Esophagus muscularis mucosa (tissue), 4 donors: ENCODE measurements around the gene MRAP2. TPM values are rescaled to one million over a fixed set of nuclear protein-coding genes. Genes with fewer than 3 reads are reported as not detected.

Source experiments
- DNase-seq: peaks from one replicate; pipeline ENCODE4 v3.0.0-alpha.2; 2017; ENCODE audit errors: extremely low spot score
- H3K27ac ChIP-seq, 4 donors: fragments of 200-600 bp; sonication (generic); replicated peaks in 1 of 4; 1 replicate in 3 of 4; 2 replicates in 1 of 4; pipeline ENCODE4 v1.5.1; 2016 to 2019; ENCODE audit warnings: mild to moderate bottlenecking in 1 of 4
- H3K27me3 ChIP-seq, 4 donors: fragments of 200-600 bp; sonication (generic); one replicate each; pipeline versions ENCODE4 v1.5.1 to v1.6.0; 2016 to 2019
- H3K36me3 ChIP-seq, 4 donors: fragments of 200-600 bp; sonication (generic); one replicate each; pipeline ENCODE4 v1.5.1; 2016 to 2019
- H3K4me1 ChIP-seq, 4 donors: fragments of 200-600 bp; sonication (generic); one replicate each; pipeline ENCODE4 v1.5.1; 2016 to 2019
- H3K4me3 ChIP-seq, 4 donors: fragments of 200-600 bp; sonication (generic); 1 replicate in 2 of 4; 2 replicates in 2 of 4; pipeline ENCODE4 v1.5.1; 2016 to 2019; ENCODE audit warnings: mild to moderate bottlenecking in 4 of 4, moderate library complexity in 1 of 4
- H3K9me3 ChIP-seq, 4 donors: fragments of 200-600 bp; sonication (generic); 1 replicate in 3 of 4; 2 replicates in 1 of 4; pipeline ENCODE4 v1.5.1; 2016 to 2019
- CTCF ChIP-seq, 3 experiments: fragments of 200-600 bp in 2 of 3; fragments of 450-650 bp in 1 of 3; sonication (generic) in 2 of 3; IDR thresholded peaks; one replicate each; pipeline ENCODE4 v1.5.1; 2017 to 2019; ENCODE audit warnings: antibody characterized with exemption in 3 of 3, mild to moderate bottlenecking in 2 of 3, moderate library complexity in 1 of 3
- EP300 ChIP-seq: sonication (generic); formaldehyde crosslinking; IDR thresholded peaks from one replicate; pipeline ENCODE4 v1.6.1; 2017; ENCODE audit warnings: antibody characterized with exemption
- POLR2A ChIP-seq: fragments of 450-650 bp; IDR thresholded peaks from one replicate; pipeline ENCODE4 v1.6.1; 2017; ENCODE audit warnings: antibody characterized with exemption, moderate library complexity, mild to moderate bottlenecking, low read depth
- POLR2AphosphoS5 ChIP-seq, 2 donors: sonication (generic); formaldehyde crosslinking; IDR thresholded peaks; one replicate each; pipeline ENCODE4 v1.6.1; 2017; ENCODE audit warnings: antibody characterized with exemption in 2 of 2
- WGBS: methylation state at CpG from one replicate; pipeline ENCODE4 v1.1.5; 2018; 5-methylcytosine and 5-hydroxymethylcytosine counted together
- intact Hi-C: fragments of 100-400 bp; cut with DNase I; formaldehyde crosslinking; loops from one replicate; pipeline ENCODE4 v1.15.1; 2023
- total RNA-seq, 4 donors: library from RNA; depleted of rRNA; stranded (reverse); fragments of >200 nt; gene quantifications; one replicate each; pipeline versions ENCODE4 v1.1.0 to v1.2.1, GENCODE V29; 2016

MRAP2 gene
- total RNA-seq, 4 donors from 2014 or later: 0.11 to 0.32 (median 0.17) TPM; not detected in 1

- Histone ChIP-seq H3K36me3 (no peaks in the 10 kb centered on the region), H3K9me3 (no peaks in the 10 kb centered on the region), H3K27me3 (no peaks in the 10 kb centered on the region), H3K4me3 (no peak overlapping the region), H3K27ac (no peak overlapping the region), H3K4me1 (no peaks in the 10 kb centered on the region)
- no peak for DNase-seq
- WGBS: 80% methylated on average over 4 of the region's 4 CpGs
- TF ChIP-seq POLR2AphosphoS5 (IDR thresholded peaks at IDR 0.05) (no peak), CTCF (IDR thresholded peaks at IDR 0.05) (no peak), EP300 (no peak), POLR2A (no peak)
- intact Hi-C loops: no loop called here
Measured at GRCh38 chr6:84057908-84058307, 24.3 kb downstream of the MRAP2 start.

GRCh38 chr6:84059082-84059481 lies 25.5 kb downstream of the MRAP2 start:
- H3K4me3 ChIP-seq: no peak overlapping the region
- no peaks in the 10 kb centered on the region for H3K9me3 ChIP-seq
- H3K36me3 ChIP-seq: no peaks in the 10 kb centered on the region
- H3K27ac ChIP-seq: no peak overlapping the region
- no peak for TF ChIP-seq CTCF (IDR thresholded peaks at IDR 0.05)
- TF ChIP-seq POLR2A: no peak
- no peak for TF ChIP-seq EP300
- no peak for TF ChIP-seq POLR2AphosphoS5 (IDR thresholded peaks at IDR 0.05)
- DNase-seq: no peak
- intact Hi-C loops: no loop called here
- H3K4me1 ChIP-seq: no peaks in the 10 kb centered on the region
- no peaks in the 10 kb centered on the region for H3K27me3 ChIP-seq
- 82% methylated on average over 2 of the region's 2 CpGs for WGBS

GRCh38 chr6:84061174-84061573 lies 27.6 kb downstream of the MRAP2 start:
- TF ChIP-seq POLR2A (no peak), EP300 (no peak), POLR2AphosphoS5 (IDR thresholded peaks at IDR 0.05) (no peak), CTCF (IDR thresholded peaks at IDR 0.05) (no peak)
- no peak overlapping the region for H3K4me3 ChIP-seq
- H3K27ac ChIP-seq: no peak overlapping the region
- H3K27me3 ChIP-seq: no peaks in the 10 kb centered on the region
- intact Hi-C loops: no loop called here
- DNase-seq: no peak
- no peaks in the 10 kb centered on the region for H3K9me3 ChIP-seq
- no peaks in the 10 kb centered on the region for H3K4me1 ChIP-seq
- H3K36me3 ChIP-seq: no peaks in the 10 kb centered on the region

GRCh38 chr6:84061613-84062398 lies 28.2 kb downstream of the MRAP2 start:
- H3K4me3 ChIP-seq: no peak overlapping the region
- H3K36me3 ChIP-seq: no peaks in the 10 kb centered on the region
- 47% methylated on average over 3 of the region's 3 CpGs for WGBS
- no peak for DNase-seq
- no peak for TF ChIP-seq POLR2AphosphoS5 (IDR thresholded peaks at IDR 0.05)
- TF ChIP-seq EP300: no peak
- no peak for TF ChIP-seq POLR2A
- no peak for TF ChIP-seq CTCF (IDR thresholded peaks at IDR 0.05)
- H3K4me1 ChIP-seq: no peaks in the 10 kb centered on the region
- H3K27me3 ChIP-seq: no peaks in the 10 kb centered on the region
- intact Hi-C loops: no loop called here
- no peak overlapping the region for H3K27ac ChIP-seq
- H3K9me3 ChIP-seq: no peaks in the 10 kb centered on the region
